HepG2 (cell line): ENCODE data around the gene MVB12A. TPM values are rescaled to one million over a fixed set of nuclear protein-coding genes. Genes with fewer than 3 reads are reported as not detected.

Experiments
- ARID5B ChIP-seq: IDR thresholded peaks from 2 replicates; pipeline ENCODE4 v1.4.0; 2020; ENCODE audit warnings: mild to moderate bottlenecking, missing genetic modification reagents
- CENPT ChIP-seq: sonication (generic); formaldehyde crosslinking; IDR thresholded peaks from 2 replicates; pipeline ENCODE4 v1.8.0; 2022; ENCODE audit warnings: low read depth, mild to moderate bottlenecking, moderate library complexity, missing genetic modification reagents
- ESRRA ChIP-seq: sonication (generic); formaldehyde crosslinking; IDR thresholded peaks from 2 replicates; pipeline ENCODE4 v1.5.1; 2020; ENCODE audit warnings: mild to moderate bottlenecking, low read depth, missing genetic modification reagents
- FOXK2 ChIP-seq: fragments of 450-650 bp; IDR thresholded peaks from 2 replicates; pipeline ENCODE4 v1.6.1; 2016
- RBM22 ChIP-seq: fragments of 200-400 bp; formaldehyde crosslinking; optimal IDR thresholded peaks from 2 replicates; pipeline ENCODE3; 2017; ENCODE audit warnings: mild to moderate bottlenecking, low read length, moderate library complexity
- SKIL ChIP-seq: sonication (generic); formaldehyde crosslinking; IDR thresholded peaks from 2 replicates; pipeline ENCODE4 v1.8.0; 2022; ENCODE audit warnings: missing genetic modification reagents, mild to moderate bottlenecking, moderate library complexity, borderline replicate concordance
- SMAD9 ChIP-seq: sonication (generic); formaldehyde crosslinking; IDR thresholded peaks from 2 replicates; pipeline ENCODE4 v1.5.1; 2020; ENCODE audit warnings: mild to moderate bottlenecking, missing genetic modification reagents
- SMYD3 ChIP-seq: sonication (generic); formaldehyde crosslinking; IDR thresholded peaks from 2 replicates; pipeline ENCODE4 v1.8.1; 2023; ENCODE audit warnings: mild to moderate bottlenecking, missing genetic modification reagents
- TEAD2 ChIP-seq: sonication (generic); formaldehyde crosslinking; IDR thresholded peaks from 2 replicates; pipeline ENCODE4 v1.9.0; 2021; ENCODE audit warnings: missing genetic modification reagents
- ZNF235 ChIP-seq: sonication (generic); formaldehyde crosslinking; IDR thresholded peaks from 2 replicates; pipeline ENCODE4 v1.8.1; 2023; ENCODE audit warnings: mild to moderate bottlenecking, missing genetic modification reagents, borderline replicate concordance
- ZNF598 ChIP-seq: sonication (generic); formaldehyde crosslinking; IDR thresholded peaks from 2 replicates; pipeline ENCODE4 v1.5.1; 2020; ENCODE audit warnings: mild to moderate bottlenecking, missing genetic modification reagents, borderline replicate concordance
- ZNF609 ChIP-seq: sonication (generic); formaldehyde crosslinking; IDR thresholded peaks from 2 replicates; pipeline ENCODE4 v1.4.0; 2020; ENCODE audit warnings: mild to moderate bottlenecking, missing genetic modification reagents, borderline replicate concordance
- ZNF678 ChIP-seq: sonication (generic); formaldehyde crosslinking; IDR thresholded peaks from 2 replicates; pipeline ENCODE4 v1.4.0; 2020; ENCODE audit warnings: mild to moderate bottlenecking, missing genetic modification reagents
- ZNF773 ChIP-seq: sonication (generic); formaldehyde crosslinking; IDR thresholded peaks from 2 replicates; pipeline ENCODE4 v1.4.0; 2020; ENCODE audit warnings: missing genetic modification reagents, borderline replicate concordance
- ZNF784 ChIP-seq: sonication (generic); formaldehyde crosslinking; IDR thresholded peaks from 2 replicates; pipeline ENCODE4 v1.5.1; 2020; ENCODE audit warnings: missing genetic modification reagents, mild to moderate bottlenecking, borderline replicate concordance
- ZSCAN30 ChIP-seq: sonication (generic); formaldehyde crosslinking; IDR thresholded peaks from 2 replicates; pipeline ENCODE4 v1.5.0; 2020; ENCODE audit warnings: mild to moderate bottlenecking, missing genetic modification reagents
- polyA plus RNA-seq, 8 experiments: library from polyadenylated mRNA; depleted of rRNA in 3 of 8; stranded (reverse) in 7 of 8; unstranded in 1 of 8; fragments of >200 nt; fragmentation: Illumina TruSeq in 4 of 8; extraction: Trizol in 4 of 8; gene quantifications; 2 replicates each; pipeline versions ENCODE4 v1.2.1 to v1.2.3, GENCODE V29; 2011 to 2016; ENCODE audit warnings: low read depth in 4 of 8, missing spikeins in 1 of 8, mixed read lengths in 1 of 8; ENCODE audit not compliant: insufficient read depth in 1 of 8
- total RNA-seq, 5 experiments: library from RNA; depleted of rRNA; stranded (reverse); fragments of >200 nt; fragmentation: Illumina TruSeq; extraction: Trizol; gene quantifications; 2 replicates each; pipeline ENCODE4 v1.2.3, GENCODE V29; 2016; ENCODE audit warnings: low read depth in 1 of 5

Gene MVB12A
- total and polyA plus RNA-seq, 2 of the 13 experiments (the other 11 are each of a cell fraction or from before 2014, with no cell fraction given) = 35.7 to 36.1 TPM

GRCh38 chr19:17390665-17391370 lies 29.0 kb upstream of the MVB12A start (continued):
- TF ChIP-seq SMAD9 (CRISPR knock-in tag) = no peak
- no peak for TF ChIP-seq CENPT (CRISPR knock-in tag)
- TF ChIP-seq FOXK2 = no peak
- no peak for TF ChIP-seq ZNF235 (CRISPR knock-in tag)
- TF ChIP-seq ZNF598 (CRISPR knock-in tag) = no peak
- TF ChIP-seq ESRRA (CRISPR knock-in tag) = no peak; the same call in 1 of the 2 replicates
- TF ChIP-seq ZNF609 (CRISPR knock-in tag) = no peak
- no peak for TF ChIP-seq RBM22
- TF ChIP-seq ZNF773 (CRISPR knock-in tag) = no peak
- TF ChIP-seq ZNF678 (CRISPR knock-in tag) = no peak
- no peak for TF ChIP-seq SKIL (CRISPR knock-in tag)
- TF ChIP-seq SMYD3 (CRISPR knock-in tag) = no peak
- TF ChIP-seq ZNF784 (CRISPR knock-in tag) = no peak
- no peak for TF ChIP-seq ZSCAN30
- peak; percentile 43; the same call in 1 of the 2 replicates for TF ChIP-seq ARID5B (CRISPR knock-in tag)
- TF ChIP-seq TEAD2 = no peak
